Choroid plexus epithelial cell (primary cell): Measurements from ENCODE around the gene PRR5.

Source experiments
- DNase-seq: peaks from one replicate; pipeline ENCODE4 v3.0.0-alpha.2; 2010; ENCODE audit warnings: low read depth
- H3K4me3 ChIP-seq: 2 replicates; pipeline ENCODE4 v1.5.1; 2011; ENCODE audit warnings: low read depth, mild to moderate bottlenecking, control low read depth, low read length, moderate library complexity
- CTCF ChIP-seq: conservative IDR thresholded peaks from 2 replicates; pipeline ENCODE4 v1.5.1; 2011; ENCODE audit warnings: low read depth, mild to moderate bottlenecking, control low read depth, inconsistent platforms, low read length, moderate library complexity

PRR5 gene

GRCh38 chr22:44764974-44765373, 63.0 kb downstream of the PRR5 start:
- no peak for DNase-seq
- no peak overlapping the region for H3K4me3 ChIP-seq
- no peak for TF ChIP-seq CTCF

- TF ChIP-seq CTCF, result no peak
- no peak overlapping the region for H3K4me3 ChIP-seq
- no peak for DNase-seq
Measured at GRCh38 chr22:44765571-44766285, 63.7 kb downstream of the PRR5 start.

GRCh38 chr22:44773082-44773481, 71.1 kb downstream of the PRR5 start:
- H3K4me3 ChIP-seq, result no peak overlapping the region
- TF ChIP-seq CTCF, result no peak
- no peak for DNase-seq

- no peak for DNase-seq
- no peak for TF ChIP-seq CTCF
- no peak overlapping the region for H3K4me3 ChIP-seq
Measured at GRCh38 chr22:44775862-44776261, 73.9 kb downstream of the PRR5 start.

- DNase-seq, result peak; percentile 40
- TF ChIP-seq CTCF, result no peak
- no peak overlapping the region for H3K4me3 ChIP-seq
Measured at GRCh38 chr22:44776605-44777363, 74.8 kb downstream of the PRR5 start.

- no peak overlapping the region for H3K4me3 ChIP-seq
- no peak for DNase-seq
- TF ChIP-seq CTCF, result no peak
Measured at GRCh38 chr22:44777364-44777755, 75.4 kb downstream of the PRR5 start.

GRCh38 chr22:44780876-44781449, 79.0 kb downstream of the PRR5 start:
- DNase-seq, result no peak
- no peak overlapping the region for H3K4me3 ChIP-seq
- no peak for TF ChIP-seq CTCF
